NCI-H146 treated with DMSO at 0.1 percent for 48 hours (cell line): Measurements from ENCODE around the gene PRRC2C.
"Not testable (repeated sequence)": the region's sequence is repeated elsewhere in the genome, so short reads cannot be mapped to it uniquely, and the experiment has no call there.

ENCODE experiments used
- DNase-seq: peaks from one replicate; lab custom pipeline; 2025; ENCODE audit not compliant: unreplicated experiment; lab: John Stamatoyannopoulos, UW

The PRRC2C gene

DNA sequence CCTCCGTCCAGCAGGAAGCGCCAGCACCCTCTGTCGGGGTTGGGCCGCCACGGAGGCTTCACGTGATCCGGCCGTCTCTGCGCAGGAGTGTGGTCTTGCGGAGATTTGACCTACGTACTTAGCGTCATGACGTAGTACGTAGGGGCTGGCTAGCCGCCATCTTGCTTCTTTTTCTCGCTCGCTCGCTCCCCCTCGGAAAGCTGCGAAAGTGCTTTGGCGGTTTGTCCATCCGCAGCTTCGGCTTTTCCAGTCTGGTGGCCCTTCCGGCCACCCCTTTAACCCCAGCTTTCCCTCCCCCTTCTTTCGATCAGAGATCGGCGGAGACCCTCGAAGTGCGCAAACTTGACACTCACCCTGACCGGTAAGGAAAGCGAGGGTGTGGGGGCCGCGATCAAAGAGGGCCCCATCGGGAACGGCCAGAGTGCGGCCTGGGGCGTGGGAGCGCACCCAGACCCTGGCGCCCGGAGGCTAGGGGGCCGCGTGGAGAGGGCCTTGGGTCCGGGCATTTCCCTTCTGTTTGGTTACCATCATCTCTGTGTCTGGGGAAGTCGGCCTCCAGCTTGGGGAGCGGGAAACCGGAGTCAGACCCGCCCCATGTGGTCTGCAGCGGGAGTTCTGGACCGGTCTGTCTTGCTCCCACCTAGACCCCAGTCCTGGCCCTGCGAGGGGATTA is at the start of gene PRRC2C:
PRRC2C (plus strand) TSS at position 156 of the 673 bp plus-strand sequence. CDS start 26,559 bp downstream, outside the sequence.
- peak; percentile 93 for DNase-seq

DNA sequence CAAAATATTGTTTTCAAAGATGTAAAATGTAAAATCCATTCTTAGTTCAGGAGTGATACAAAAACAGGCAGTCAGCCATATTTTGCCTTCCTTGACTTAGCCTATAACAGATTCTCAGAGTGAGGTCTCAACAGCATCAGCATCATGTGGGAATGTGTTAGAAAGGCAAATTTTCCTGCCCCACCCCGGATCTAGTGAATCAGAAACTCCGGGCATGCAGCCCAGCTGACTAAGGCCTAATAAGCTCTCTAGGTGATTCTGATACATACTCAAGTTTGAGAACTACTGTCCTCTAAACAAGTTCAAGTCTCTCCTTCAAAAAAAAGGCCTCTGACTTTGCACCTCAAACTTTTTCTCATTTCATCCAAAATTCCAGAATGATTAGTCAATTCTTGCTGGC is 46.9 kb upstream of the PRRC2C start:
- DNase-seq: no peak

DNA sequence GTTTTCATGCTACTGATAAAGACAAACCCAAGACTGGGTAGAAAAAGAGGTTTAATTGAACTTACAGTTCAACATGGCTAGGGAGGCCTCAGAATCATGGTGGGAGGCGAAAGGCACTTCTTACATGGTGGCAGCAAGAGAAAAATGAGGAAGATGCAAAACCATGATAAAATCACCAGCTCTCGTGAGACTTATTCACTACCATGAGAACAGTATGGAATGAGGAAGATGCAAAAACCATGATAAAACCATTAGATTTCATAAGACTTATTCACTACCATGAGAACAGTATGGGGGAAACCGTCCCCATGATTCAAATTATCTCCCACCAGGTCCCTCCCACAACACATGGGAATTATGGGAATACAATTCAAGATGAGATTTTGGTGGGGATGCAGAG is 45.1 kb upstream of the PRRC2C start:
- not testable (repeated sequence) for DNase-seq

DNA sequence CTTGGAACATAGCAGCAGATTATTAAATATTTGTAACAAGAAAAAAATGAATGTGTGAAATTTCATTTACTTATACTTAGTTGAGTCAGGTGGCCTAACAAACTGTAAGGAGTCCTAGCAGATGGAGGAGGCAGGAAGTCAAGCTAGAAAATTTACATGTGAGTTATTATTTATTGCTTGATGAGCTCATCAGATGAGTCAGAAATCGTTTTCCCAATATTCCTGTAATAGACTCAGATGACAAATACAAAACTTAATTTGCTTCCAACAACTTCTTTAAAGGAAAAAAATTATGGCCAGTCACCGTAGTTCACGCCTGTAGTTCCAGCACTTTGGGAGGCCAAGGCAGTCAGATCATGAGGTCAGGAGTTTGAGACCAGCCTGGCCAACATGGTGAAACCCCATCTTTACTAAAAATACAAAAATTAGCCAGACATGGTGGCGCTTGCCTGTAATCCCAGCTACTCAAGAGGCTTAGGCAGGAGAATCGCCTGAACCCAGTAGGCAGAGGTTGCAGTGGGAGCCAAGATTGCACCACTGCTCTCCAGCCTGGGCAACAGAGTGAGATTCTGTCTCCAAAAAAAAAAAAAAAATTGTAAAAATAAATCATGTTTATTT is 43.9 kb upstream of the PRRC2C start:
- not testable (repeated sequence) for DNase-seq

DNA sequence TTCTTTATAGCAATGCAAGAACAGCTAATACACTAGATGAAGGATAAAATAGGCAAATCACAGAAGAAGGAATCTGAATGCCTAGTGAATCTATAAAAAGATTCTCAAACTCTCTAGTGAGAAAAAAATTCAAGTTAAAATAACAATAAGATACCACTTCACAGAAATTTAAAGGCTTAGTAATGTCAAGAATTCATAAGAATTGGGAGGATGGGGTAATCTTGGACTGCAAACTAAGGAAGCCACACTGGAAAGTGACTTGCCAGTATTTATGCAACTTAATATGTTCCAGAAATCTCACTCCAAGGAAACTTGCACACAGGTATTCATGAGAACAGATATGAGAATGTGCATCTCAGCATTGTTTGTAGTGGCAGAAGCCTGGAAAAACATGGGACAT is 38.9 kb upstream of the PRRC2C start:
- no peak for DNase-seq

DNA sequence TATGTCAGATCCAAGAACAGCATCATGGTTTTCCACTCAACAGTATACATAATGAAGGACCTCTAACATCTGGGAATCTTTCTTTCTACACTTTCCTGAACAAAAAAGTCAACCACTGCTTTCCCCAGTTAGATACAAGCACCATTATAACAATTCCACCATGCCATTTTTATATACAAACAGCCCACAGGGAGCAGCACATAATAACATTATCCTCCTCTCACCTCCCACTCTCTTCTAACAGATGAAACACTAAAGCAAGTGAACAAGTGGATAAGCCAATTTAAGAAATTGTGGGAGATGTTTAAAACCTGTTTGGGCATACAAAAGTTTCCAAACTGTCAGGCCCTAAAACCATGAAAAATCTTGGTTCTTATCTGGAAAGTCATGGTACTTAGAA is 29.4 kb upstream of the PRRC2C start:
- DNase-seq: no peak

DNA sequence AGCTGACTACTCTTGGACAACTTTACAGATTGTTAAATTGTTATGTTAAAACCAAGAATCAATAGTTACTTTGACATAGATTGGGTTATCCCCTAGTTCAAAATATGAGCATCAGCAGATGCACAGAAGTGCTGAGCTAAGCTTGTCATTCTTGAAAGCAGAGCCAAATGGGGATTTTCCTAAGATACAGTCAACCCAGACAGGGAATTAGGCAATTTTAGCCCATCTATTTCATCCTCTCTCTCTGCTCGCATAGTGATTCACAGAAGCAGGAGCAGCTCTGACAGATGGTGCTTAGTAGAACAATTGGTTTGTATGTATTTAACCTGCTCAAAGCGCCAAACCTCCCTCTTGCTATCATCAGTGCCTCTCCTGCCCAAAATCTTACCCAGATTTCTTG is 27.9 kb upstream of the PRRC2C start:
- DNase-seq: no peak

DNA sequence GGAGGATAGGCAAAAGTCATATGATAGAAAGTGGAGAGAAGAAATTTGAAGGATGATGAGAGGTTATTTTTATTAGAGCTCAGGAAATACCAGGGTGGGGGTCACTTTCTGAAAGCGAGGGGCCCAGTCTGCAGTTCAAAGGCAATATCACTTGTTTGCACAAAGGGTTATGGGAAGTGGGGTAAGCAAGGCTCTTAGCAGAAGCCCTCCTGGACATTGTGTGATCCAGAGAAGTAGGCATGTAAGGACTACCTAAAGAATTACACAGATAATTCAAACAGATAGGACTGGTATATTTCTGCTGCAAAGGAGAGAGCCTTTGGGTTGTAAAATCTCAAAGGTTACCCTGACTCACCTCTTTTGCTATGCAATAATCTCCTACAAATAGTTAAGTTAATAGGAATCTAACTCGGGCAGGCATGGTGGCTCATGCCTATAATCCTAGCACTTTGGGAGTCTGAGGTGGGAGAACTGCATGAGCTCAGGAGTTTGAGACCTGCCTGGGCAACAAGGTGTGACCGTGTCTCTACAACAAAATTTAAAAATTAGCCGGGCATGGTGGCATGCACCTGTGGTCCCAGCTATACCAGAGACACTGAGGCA is 25.2 kb upstream of the PRRC2C start:
- DNase-seq: no peak

DNA sequence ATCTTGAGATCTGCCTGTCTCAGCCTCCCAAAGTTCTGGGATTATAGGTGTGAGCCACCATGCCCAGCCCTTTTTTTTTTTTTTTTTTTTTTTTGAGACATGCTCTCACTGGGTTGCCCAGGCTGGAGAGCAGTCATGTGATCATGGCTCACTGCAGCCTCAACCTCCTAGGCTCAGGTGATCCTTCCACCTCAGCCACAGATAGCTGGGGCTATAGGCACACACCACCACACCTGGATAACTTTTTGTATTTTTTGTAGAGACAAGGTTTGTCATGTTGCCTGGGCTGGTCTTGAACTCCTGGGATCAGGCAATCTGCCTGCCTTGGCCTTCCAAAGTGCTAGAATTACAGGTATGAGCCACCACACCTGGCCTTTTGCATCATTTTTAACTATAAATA is 17.7 kb upstream of the PRRC2C start:
- no peak for DNase-seq

DNA sequence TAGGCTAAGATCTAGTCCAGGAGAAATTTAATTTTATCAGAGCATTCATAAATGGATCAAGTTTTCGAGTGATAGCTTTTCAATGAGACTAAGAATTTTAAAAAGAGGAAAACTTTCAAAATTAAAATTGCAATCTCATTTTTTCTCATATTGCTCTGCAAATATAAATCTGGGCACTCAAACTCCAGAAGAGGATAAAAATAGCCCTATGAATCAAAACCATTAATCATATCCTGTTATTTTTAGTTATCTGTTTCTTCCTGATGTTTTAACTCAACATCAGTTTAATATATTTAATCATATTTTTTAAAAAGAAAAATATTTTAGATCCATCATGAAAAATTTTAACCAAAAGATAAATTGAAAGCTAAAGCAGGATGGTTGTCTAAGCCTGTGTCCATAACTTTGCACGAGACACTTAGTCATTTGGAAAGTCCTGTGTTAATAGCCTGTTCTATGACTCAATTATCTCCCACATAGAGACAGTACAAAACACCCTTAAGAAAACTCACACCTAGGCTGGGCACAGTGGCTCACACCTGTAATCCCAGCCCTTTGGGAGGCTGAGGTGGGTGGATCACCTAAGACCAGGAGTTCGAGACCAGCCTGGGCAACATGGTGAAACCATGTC is 17.1 kb upstream of the PRRC2C start:
- DNase-seq: no peak

DNA sequence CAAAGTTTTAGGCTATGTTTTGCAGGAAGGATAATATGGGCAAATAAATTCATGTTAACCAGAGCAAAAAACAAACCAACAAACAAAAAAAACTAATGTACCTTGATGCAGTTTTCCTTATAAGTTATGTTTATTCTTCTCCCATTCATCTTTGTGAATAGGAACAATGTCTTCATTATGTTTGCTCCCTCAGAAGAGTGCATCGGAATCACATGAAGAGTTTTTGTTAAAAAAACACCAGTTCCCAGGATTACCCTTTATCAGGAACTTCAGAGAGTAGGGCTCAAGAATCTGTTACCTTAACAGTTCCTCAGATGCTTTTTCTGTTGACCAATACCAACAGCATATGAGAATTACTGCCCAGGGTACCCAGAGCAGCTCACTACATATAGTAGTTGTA is 14.6 kb upstream of the PRRC2C start:
- DNase-seq: no peak

DNA sequence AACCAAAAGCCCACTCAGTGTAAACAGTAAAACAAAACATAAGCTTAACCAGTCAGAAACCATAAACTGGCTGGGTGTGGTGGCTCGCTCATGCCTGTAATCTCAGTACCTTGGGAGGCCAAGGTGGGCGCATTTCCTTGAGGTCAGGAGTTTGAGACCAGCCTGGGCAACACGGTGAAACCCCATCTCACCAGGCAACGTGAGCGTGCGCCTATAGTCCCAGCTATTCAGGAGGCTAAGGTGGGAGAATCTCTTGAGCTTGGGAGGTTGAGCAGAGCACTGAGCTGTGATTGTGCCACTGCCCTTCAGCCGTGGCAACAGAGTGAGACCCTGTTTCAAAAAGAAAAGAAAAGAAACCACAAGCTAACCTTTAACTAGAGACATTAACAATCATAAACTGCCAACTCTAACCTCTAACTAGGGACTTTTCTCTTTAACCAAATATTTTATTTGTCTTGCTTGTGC is 13.1 kb upstream of the PRRC2C start:
- DNase-seq: no peak

DNA sequence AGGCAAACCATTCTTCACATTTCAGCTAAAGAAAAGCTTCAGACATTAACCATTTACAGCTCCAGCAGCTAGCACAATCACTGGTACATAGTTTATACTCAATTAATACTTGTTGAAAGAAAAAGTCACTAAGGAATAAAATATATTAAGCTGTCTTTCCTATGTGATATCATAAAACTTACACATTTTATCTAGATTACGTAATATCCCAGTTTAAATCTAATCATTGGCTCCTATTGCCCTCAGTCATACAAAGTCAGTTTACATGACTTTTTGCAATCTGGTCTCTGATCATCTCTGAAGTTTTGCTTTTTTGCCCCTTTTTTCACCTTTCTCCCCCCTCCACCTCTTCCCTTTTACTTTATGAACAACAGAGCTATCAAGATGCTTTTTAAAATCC is 8.5 kb upstream of the PRRC2C start:
- no peak for DNase-seq

DNA sequence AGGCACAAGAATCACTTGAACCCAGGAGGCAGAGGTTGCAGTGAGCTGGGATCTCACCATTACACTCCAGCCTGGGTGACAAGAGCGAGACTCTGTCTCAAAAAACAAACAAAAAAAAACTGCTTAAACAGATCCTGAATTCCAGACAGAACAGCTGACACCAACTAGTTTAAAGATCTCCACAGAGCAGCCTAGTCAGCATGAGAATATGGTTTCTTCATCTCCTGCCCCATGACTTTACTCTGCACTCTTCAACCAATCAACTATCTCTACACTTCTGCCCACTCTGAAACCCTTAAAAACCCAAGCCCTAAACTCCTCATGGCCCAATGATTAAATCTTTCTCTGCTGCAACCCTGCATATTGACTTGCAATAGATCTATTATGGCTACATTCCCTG is 7.5 kb upstream of the PRRC2C start:
- DNase-seq: no peak

DNA sequence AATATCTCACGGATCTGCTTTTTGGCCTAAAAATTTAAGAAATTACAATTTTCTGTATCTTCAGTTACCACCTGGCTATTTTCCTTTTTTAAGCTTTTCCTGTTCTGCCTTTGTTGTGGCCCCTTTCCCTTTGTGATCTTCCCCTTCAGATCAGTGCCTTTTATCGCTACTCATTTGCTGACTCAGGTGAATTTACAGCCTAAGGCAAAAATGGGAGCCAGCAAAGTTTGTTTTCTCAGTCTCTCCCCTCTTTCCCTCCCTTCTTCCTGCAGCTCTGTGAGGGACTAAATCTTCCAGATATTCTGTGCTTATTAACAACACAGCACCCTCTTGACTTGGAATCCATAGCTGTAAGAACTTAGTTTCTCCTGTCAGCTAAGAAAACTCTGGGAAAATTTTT is 5.3 kb upstream of the PRRC2C start:
- DNase-seq: peak; percentile 4

DNA sequence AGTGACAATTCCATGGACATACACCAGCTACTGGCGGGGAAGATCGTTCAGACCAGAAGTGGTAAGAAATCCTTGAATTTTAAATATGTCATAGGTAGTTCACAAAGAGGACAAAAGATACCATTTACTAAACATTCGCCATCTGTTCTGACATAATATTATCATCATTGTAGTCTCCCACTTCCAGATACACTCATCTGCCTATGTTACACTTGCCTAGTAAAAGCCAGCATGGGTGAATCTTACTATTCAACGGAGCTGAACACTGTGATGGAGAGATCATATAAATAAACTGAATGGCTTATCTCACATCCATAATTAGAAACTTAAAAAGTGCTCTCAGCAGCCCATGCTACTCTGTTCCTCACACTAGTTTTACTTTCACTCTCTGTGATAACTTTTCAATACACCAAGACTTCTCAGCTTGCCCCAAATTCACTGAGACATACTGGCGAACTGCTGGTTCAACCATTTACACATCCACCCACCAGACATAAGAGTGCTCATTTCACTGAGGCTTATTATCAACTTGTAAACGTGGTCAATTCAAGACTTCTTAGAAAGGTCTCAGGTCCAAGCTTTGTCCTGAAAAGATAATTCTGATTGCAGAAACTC is 463 bp upstream of the PRRC2C start:
- peak; percentile 42 for DNase-seq

DNA sequence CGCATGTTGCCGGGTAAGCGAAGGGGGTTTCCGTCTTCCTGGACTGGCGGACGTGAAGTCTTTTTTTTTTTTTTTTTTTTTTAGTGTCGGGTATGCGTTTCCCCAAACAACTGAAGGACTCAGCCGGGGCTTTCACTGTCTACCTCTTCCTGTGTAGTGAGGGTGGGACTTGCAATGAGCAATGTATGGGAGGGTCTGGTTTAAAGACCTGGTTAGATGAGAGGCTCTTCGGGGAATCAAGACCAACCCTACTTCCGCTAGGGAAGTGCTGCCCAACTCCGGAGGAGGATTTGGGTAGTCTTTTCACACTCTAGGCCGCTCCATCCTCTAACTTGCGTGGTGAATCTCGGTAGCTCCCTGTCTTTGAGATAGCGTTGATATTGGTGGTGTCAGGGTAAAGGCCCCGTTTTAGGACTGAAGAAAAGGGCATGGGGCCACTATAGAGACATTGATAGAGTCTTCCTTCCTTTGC is 754 bp downstream of the PRRC2C start:
- DNase-seq: peak; percentile 25

DNA sequence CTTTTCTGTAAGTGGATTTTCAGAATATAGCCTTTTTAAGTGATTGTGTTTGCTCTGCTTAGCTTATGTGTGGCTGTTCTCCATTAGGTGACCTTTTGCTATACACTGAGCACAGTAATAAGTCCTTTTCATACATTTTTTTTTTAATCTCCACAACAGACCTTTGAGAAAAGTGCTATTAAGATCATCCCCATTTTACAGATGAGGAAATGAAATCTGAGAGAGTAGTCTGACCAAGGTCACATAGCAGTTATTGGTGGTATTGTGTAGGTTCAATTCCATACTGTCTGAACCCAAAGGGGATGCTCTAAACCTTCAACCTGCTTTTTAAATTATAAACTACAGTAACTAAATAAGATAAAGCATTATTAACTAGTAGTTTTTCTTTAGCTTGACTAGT is 1.7 kb downstream of the PRRC2C start:
- DNase-seq: no peak

DNA sequence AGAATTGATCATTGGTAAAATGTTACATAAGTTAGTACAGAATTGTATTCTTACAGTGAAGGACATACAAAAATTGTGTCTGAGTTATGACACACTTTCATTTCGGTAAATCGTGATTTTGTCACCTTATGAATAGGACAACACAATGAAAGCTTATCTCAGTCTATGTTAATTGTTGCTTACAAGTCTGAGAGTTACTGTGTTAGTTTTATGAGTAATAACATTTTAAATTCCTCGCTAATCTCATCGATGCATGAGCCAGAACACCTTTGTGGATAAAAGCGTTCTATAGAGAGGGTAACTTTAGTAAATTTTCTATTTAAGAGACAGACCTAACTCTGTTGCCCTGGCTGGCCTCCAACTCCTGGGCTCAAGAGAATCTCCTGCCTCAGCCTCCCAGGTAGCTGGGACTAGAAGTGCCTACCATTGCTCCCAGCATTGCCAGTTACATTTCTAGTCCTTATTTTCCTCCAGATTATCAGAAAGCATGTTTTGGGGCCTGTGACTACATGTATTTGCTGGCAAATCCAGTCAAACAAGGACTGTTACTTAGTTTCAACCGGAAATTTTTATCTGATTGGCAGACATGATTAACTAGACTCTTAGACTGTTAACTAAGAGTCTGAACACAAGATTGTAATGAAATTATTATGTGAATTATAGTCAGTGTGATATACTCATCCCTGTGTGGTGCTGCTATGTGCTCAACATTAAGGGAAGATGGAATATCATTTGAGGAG is 3.0 kb downstream of the PRRC2C start:
- no peak for DNase-seq

DNA sequence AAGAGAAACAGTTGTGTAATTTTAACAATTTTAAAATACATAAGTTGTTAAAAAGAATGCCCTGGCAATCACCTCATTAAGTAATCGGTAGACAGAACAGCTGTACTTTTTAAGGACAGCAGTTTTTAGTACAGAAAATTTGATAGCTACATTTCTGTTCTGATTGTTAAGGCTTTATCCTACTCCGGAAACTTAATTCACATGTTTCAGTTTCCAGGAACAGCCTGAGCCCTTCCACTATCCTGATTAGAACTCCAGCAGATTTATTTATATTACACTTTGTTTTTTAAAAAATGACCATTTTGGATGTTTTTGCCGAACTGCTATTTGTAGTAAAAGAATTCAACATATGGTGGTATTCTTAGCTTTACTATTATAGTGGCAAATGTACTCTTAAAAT is 8.7 kb downstream of the PRRC2C start:
- no peak for DNase-seq

DNA sequence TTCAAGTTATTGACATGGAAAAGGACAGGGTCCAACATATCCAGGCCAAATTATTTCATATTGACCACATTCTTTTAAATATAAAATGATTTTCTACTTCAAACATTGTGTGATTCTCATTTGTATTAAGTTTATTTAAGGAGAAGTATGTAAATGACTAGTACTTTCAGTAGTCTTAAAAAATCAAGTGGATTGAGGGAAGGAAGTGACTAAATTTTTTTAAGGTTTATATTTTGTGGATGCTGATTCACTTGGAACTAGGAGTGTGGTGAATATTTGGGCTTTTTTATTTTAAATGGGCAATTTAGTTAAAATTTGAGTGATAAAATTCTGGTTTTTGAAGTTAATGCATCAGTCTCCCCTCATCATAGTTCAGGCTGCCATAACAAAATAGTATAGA is 10.1 kb downstream of the PRRC2C start:
- no peak for DNase-seq
